Esophagus muscularis mucosa (tissue), 4 donors: ENCODE results near the gene COL5A1. TPM values are rescaled to one million over a fixed set of nuclear protein-coding genes. Genes with fewer than 3 reads are reported as not detected.

Source experiments
- DNase-seq: peaks from one replicate; pipeline ENCODE4 v3.0.0-alpha.2; 2017; ENCODE audit errors: extremely low spot score
- H3K27ac ChIP-seq, 4 donors: fragments of 200-600 bp; sonication (generic); replicated peaks in 1 of 4; 1 replicate in 3 of 4; 2 replicates in 1 of 4; pipeline ENCODE4 v1.5.1; 2016 to 2019; ENCODE audit warnings: mild to moderate bottlenecking in 1 of 4
- H3K27me3 ChIP-seq, 4 donors: fragments of 200-600 bp; sonication (generic); one replicate each; pipeline versions ENCODE4 v1.5.1 to v1.6.0; 2016 to 2019
- H3K36me3 ChIP-seq, 4 donors: fragments of 200-600 bp; sonication (generic); one replicate each; pipeline ENCODE4 v1.5.1; 2016 to 2019
- H3K4me1 ChIP-seq, 4 donors: fragments of 200-600 bp; sonication (generic); one replicate each; pipeline ENCODE4 v1.5.1; 2016 to 2019
- H3K4me3 ChIP-seq, 4 donors: fragments of 200-600 bp; sonication (generic); 1 replicate in 2 of 4; 2 replicates in 2 of 4; pipeline ENCODE4 v1.5.1; 2016 to 2019; ENCODE audit warnings: mild to moderate bottlenecking in 4 of 4, moderate library complexity in 1 of 4
- H3K9me3 ChIP-seq, 4 donors: fragments of 200-600 bp; sonication (generic); 1 replicate in 3 of 4; 2 replicates in 1 of 4; pipeline ENCODE4 v1.5.1; 2016 to 2019
- EP300 ChIP-seq: sonication (generic); formaldehyde crosslinking; IDR thresholded peaks from one replicate; pipeline ENCODE4 v1.6.1; 2017; ENCODE audit warnings: antibody characterized with exemption
- POLR2A ChIP-seq: fragments of 450-650 bp; IDR thresholded peaks from one replicate; pipeline ENCODE4 v1.6.1; 2017; ENCODE audit warnings: antibody characterized with exemption, moderate library complexity, mild to moderate bottlenecking, low read depth
- POLR2AphosphoS5 ChIP-seq, 2 donors: sonication (generic); formaldehyde crosslinking; IDR thresholded peaks; one replicate each; pipeline ENCODE4 v1.6.1; 2017; ENCODE audit warnings: antibody characterized with exemption in 2 of 2
- WGBS: methylation state at CpG from one replicate; pipeline ENCODE4 v1.1.5; 2018; 5-methylcytosine and 5-hydroxymethylcytosine counted together
- intact Hi-C: fragments of 100-400 bp; cut with DNase I; formaldehyde crosslinking; loops from one replicate; pipeline ENCODE4 v1.15.1; 2023
- total RNA-seq, 4 donors: library from RNA; depleted of rRNA; stranded (reverse); fragments of >200 nt; gene quantifications; one replicate each; pipeline versions ENCODE4 v1.1.0 to v1.2.1, GENCODE V29; 2016
- TF ChIP-seq, protein P1 (sequence below), 3 experiments: fragments of 200-600 bp in 2 of 3; fragments of 450-650 bp in 1 of 3; sonication (generic) in 2 of 3; IDR thresholded peaks; one replicate each; pipeline ENCODE4 v1.5.1; 2017 to 2019; ENCODE audit warnings: antibody characterized with exemption in 3 of 3, mild to moderate bottlenecking in 2 of 3, moderate library complexity in 1 of 3

Gene COL5A1
- total RNA-seq, 4 donors from 2014 or later = 36.0 to 89.5 (median 56.4) TPM

- Histone ChIP-seq H3K27me3 (no peaks in the 10 kb centered on the region), H3K4me3 (no peak overlapping the region), H3K9me3 (no peaks in the 10 kb centered on the region), H3K4me1 (peaks cover 0 to 4% (median 0%) of the 10 kb centered on the region in 4 donors), H3K27ac (no peak overlapping the region), H3K36me3 (peaks cover 14 to 79% (median 41%) of the 10 kb centered on the region in 4 donors)
- intact Hi-C loops = no loop called here
- TF ChIP-seq, protein P1, sequence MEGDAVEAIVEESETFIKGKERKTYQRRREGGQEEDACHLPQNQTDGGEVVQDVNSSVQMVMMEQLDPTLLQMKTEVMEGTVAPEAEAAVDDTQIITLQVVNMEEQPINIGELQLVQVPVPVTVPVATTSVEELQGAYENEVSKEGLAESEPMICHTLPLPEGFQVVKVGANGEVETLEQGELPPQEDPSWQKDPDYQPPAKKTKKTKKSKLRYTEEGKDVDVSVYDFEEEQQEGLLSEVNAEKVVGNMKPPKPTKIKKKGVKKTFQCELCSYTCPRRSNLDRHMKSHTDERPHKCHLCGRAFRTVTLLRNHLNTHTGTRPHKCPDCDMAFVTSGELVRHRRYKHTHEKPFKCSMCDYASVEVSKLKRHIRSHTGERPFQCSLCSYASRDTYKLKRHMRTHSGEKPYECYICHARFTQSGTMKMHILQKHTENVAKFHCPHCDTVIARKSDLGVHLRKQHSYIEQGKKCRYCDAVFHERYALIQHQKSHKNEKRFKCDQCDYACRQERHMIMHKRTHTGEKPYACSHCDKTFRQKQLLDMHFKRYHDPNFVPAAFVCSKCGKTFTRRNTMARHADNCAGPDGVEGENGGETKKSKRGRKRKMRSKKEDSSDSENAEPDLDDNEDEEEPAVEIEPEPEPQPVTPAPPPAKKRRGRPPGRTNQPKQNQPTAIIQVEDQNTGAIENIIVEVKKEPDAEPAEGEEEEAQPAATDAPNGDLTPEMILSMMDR (IDR thresholded peaks at IDR 0.05) = no peak
- no peak for TF ChIP-seq POLR2AphosphoS5 (IDR thresholded peaks at IDR 0.05)
- TF ChIP-seq POLR2A = no peak
- no peak for TF ChIP-seq EP300
- 84% methylated on average over 10 of the region's 22 CpGs for WGBS
- no peak for DNase-seq
Observed at GRCh38 chr9:134842321-134842720, 200.7 kb downstream of the COL5A1 start.

DNA sequence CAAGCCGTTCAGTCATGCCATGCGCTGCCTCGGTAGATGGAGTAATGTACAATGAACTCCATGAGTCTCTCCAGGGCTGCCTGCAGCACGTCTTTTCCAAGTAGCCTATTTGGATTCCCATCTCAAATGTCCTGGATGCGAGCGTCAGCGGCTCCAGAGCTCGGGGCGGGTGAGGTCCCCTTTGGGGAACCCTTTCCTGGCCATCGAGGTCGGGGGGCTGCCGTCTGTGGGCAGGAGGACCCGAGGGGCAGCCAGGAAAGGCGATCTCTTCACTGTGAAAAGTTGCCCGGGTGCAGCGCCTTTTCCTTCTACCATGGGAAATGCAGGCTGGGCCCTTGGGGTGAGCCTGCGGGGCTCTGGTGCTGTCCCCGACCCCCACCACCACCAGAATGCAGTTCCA lies 202.1 kb downstream of the COL5A1 start:
- peaks cover 14 to 65% (median 33%) of the 10 kb centered on the region in 4 donors for H3K36me3 ChIP-seq
- H3K27me3 ChIP-seq = no peaks in the 10 kb centered on the region
- H3K4me1 ChIP-seq = peaks cover 0 to 4% (median 0%) of the 10 kb centered on the region in 4 donors
- H3K9me3 ChIP-seq = peaks cover 0 to 5% (median 0%) of the 10 kb centered on the region in 4 donors
- intact Hi-C loops = no loop called here
- no peak overlapping the region for H3K4me3 ChIP-seq
- TF ChIP-seq EP300 (no peak), POLR2AphosphoS5 (IDR thresholded peaks at IDR 0.05) (no peak), POLR2A (no peak)
- TF ChIP-seq, protein P1 (IDR thresholded peaks at IDR 0.05) = no peak
- no peak for DNase-seq
- 85% methylated on average over 11 of the region's 18 CpGs for WGBS
- H3K27ac ChIP-seq = no peak overlapping the region

DNA sequence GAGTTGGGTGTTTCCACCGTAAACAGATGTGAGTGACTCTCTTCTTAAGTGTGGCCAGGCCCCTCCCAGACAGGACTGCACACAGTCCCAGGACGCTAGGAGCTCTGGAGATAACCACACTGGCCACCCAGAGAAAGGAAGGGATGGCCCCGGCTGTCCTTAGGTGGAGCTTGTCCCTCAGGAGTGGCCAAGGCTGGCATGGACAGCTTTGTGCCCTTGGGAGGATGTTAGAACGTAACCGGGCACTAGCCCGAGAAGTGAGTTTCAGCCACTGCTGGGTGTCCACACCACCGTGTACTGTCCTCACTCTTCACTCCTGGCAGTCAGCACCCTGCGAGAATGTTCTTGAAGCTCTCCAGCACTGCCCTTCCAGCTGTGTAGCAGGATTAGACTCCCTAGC lies 203.2 kb downstream of the COL5A1 start:
- peaks cover 14 to 54% (median 28%) of the 10 kb centered on the region in 4 donors for H3K36me3 ChIP-seq
- peaks cover 0 to 4% (median 0%) of the 10 kb centered on the region in 4 donors for H3K4me1 ChIP-seq
- no peak for TF ChIP-seq POLR2AphosphoS5 (IDR thresholded peaks at IDR 0.05)
- TF ChIP-seq EP300 = no peak
- no peak for TF ChIP-seq POLR2A
- TF ChIP-seq, protein P1 (IDR thresholded peaks at IDR 0.05) = no peak
- peaks cover 0 to 5% (median 0%) of the 10 kb centered on the region in 4 donors for H3K9me3 ChIP-seq
- H3K27me3 ChIP-seq = no peaks in the 10 kb centered on the region
- 73% methylated on average over 5 of the region's 8 CpGs for WGBS
- intact Hi-C loops = no loop called here
- H3K4me3 ChIP-seq = no peak overlapping the region
- no peak overlapping the region for H3K27ac ChIP-seq
- DNase-seq = no peak

- Histone ChIP-seq H3K4me3 (no peak overlapping the region), H3K36me3 (peaks cover 14 to 40% (median 24%) of the 10 kb centered on the region in 4 donors), H3K27me3 (no peaks in the 10 kb centered on the region), H3K4me1 (peaks cover 0 to 4% (median 0%) of the 10 kb centered on the region in 4 donors), H3K27ac (no peak overlapping the region), H3K9me3 (peaks cover 0 to 5% (median 0%) of the 10 kb centered on the region in 4 donors)
- TF ChIP-seq POLR2AphosphoS5 (IDR thresholded peaks at IDR 0.05) = no peak
- TF ChIP-seq EP300 = no peak
- TF ChIP-seq, protein P1 (IDR thresholded peaks at IDR 0.05) = no peak
- no peak for TF ChIP-seq POLR2A
- intact Hi-C loops = no loop called here
- WGBS = 96% methylated on average over 16 of the region's 16 CpGs
- no peak for DNase-seq
Observed at GRCh38 chr9:134846187-134846586, 204.6 kb downstream of the COL5A1 start.

DNA sequence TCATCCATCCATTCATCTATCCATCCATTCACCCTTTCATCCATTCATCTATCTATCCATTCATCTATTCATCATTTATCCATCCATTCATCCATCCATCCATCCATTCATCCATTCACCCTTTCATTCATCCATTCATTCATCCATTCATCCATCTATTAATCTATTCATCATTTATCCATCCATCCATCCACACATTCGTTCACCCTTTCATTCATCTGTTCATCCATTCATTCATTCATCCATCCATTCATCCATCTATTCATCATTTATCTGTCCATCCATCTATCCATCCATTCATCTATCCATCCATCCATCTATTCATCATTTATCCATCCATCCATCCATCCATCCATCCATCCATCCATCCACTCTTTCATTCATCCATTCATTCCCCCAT lies 205.1 kb downstream of the COL5A1 start:
- intact Hi-C loops = no loop called here
- H3K9me3 ChIP-seq = peaks cover 0 to 5% (median 0%) of the 10 kb centered on the region in 4 donors
- DNase-seq = no peak

More for the DNA sequence above, 205.1 kb downstream of the COL5A1 start:
- Histone ChIP-seq H3K4me1 (peaks cover 0 to 4% (median 0%) of the 10 kb centered on the region in 4 donors), H3K4me3 (no peak overlapping the region), H3K27me3 (no peaks in the 10 kb centered on the region), H3K36me3 (peaks cover 14 to 35% (median 22%) of the 10 kb centered on the region in 4 donors), H3K27ac (no peak overlapping the region)
- no peak for TF ChIP-seq POLR2AphosphoS5 (IDR thresholded peaks at IDR 0.05)
- TF ChIP-seq POLR2A = no peak
- TF ChIP-seq, protein P1 (IDR thresholded peaks at IDR 0.05) = no peak
- TF ChIP-seq EP300 = no peak
- WGBS = 77% methylated on average over 1 of the region's 1 CpG
